SH-SY5Y (cell line): Measurements from ENCODE around the gene CRYL1.

Experiments
- GATA2 ChIP-seq: IDR thresholded peaks from 2 replicates; pipeline ENCODE4 v1.6.1; 2011; ENCODE audit warnings: mild to moderate bottlenecking, low read depth, low read length
- GATA3 ChIP-seq: IDR thresholded peaks from 2 replicates; pipeline ENCODE4 v1.6.1; 2011; ENCODE audit warnings: low read depth, mild to moderate bottlenecking, low read length, moderate library complexity

DNA sequence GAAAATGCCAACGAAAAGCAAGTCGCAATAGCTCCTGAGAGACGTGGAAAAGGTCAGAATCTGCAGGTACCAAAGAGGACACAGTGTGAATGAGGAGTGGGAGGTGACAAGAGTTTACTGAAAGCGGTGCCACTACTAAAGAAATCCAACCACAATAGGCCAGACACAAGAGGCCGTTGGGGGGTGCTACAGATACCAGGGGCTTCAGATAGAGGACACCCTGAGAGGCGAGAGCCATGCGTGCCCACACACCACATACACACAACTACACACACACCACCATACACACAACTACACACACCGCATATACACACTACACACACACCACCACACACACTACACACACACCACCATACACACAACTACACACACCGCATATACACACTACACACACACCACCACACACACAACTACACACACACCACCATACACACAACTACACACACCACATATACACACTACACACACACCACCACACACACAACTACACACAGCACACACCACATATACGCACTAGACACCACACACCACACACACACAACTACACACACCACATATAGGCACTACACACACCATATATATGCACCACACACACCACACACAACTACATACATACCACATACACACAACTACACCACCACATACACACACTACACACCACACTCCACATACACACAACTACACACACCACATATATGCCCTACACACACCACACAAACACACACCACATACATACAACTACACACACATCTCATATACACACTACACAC, 28.5 kb downstream of the CRYL1 start:
- TF ChIP-seq GATA2 (no peak), GATA3 (no peak)
